Right renal pelvis (tissue), 4 donors: ENCODE measurements around the gene U2AF1. TPM values are rescaled to one million over a fixed set of nuclear protein-coding genes. Genes with fewer than 3 reads are reported as not detected.

ENCODE experiments used
- polyA plus RNA-seq, 4 donors: library from polyadenylated mRNA; unstranded; fragments of 120-200 nt; gene quantifications; one replicate each; pipeline ENCODE4 v1.2.1, GENCODE V29; 2013; ENCODE audit not compliant: insufficient read length in 4 of 4

The U2AF1 gene
- polyA plus RNA-seq, 4 donors, result 27.4 to 56.3 (median 38.6) TPM

Other genes starting within 250 kb of the U2AF1 start
- gene WDR4, start 228.0 kb downstream of the U2AF1 start, polyA plus RNA-seq, result 10 to 100 TPM in 1 of 4 donors, 1 to 10 TPM in 3; 8.7 to 13.8 (median 9.6) TPM
- gene NDUFV3, start 214.3 kb downstream of the U2AF1 start, polyA plus RNA-seq, result 10 to 100 TPM; 35.4 to 39.2 (median 37.7) TPM
- gene ERVH48-1, start 181.9 kb downstream of the U2AF1 start, polyA plus RNA-seq, result under 1 TPM; 0.27 to 0.59 (median 0.29) TPM
- 10 to 100 TPM; 24.9 to 28.6 (median 25.9) TPM for gene PKNOX1, start 133.0 kb downstream of the U2AF1 start, polyA plus RNA-seq
- 10 to 100 TPM; 21.9 to 48.3 (median 39.2) TPM for gene CBS, start 31.7 kb downstream of the U2AF1 start, polyA plus RNA-seq
- under 1 TPM in 1 of 4 donors, not detected in 3; 0.08 TPM for gene CRYAA, start 61.4 kb upstream of the U2AF1 start, polyA plus RNA-seq